Measurements from ENCODE around the gene TGFBR3. TPM values are rescaled to one million over a fixed set of nuclear protein-coding genes. Genes with fewer than 3 reads are reported as not detected.

TGFBR3 gene
- total RNA-seq, 4 donors from 2014 or later, result 37.3 to 61.7 (median 48.4) TPM

GRCh38 chr1:91799863-91800262, 86.1 kb downstream of the TGFBR3 start:
- ATAC-seq (no peak), DNase-seq (no peak)
- in situ Hi-C loops (cut with MboI; ENCODE audit: low sequenced_read_pairs in 4 of 4) (no loop called here), intact Hi-C loops (cut with DNase I; ENCODE audit: low total_unique reads) (loop anchor here (5.0 to 10.0 kb wide), 3 partner anchors 32 to 285 kb away; no protein-coding TSS in a partner anchor)
- no peaks in the 10 kb centered on the region for H3K36me3 ChIP-seq
- no peaks in the 10 kb centered on the region for H3K9me3 ChIP-seq
- peaks cover 70 to 77% of the 10 kb centered on the region in 2 donors for H3K4me1 ChIP-seq
- TF ChIP-seq POLR2A (IDR thresholded peaks at IDR 0.05) (no peak), CTCF (IDR thresholded peaks at IDR 0.05 in 4 of 5, conservative IDR thresholded peaks at IDR 0.05 in 1 of 5) (no peak)
- no peak overlapping the region for H3K4me3 ChIP-seq
- no peaks in the 10 kb centered on the region for H3K27me3 ChIP-seq
- peak overlapping the region in 3 of 4 donors; percentile 19 to 64 (median 40) for H3K27ac ChIP-seq

GRCh38 chr1:91799159-91799558, 86.8 kb downstream of the TGFBR3 start:
- no peak for ATAC-seq
- no peak for DNase-seq
- no peaks in the 10 kb centered on the region for H3K27me3 ChIP-seq
- no peak for TF ChIP-seq POLR2A (IDR thresholded peaks at IDR 0.05)
- peak in 1 of 5 experiments; percentile 29 for TF ChIP-seq CTCF (IDR thresholded peaks at IDR 0.05 in 4 of 5, conservative IDR thresholded peaks at IDR 0.05 in 1 of 5)
- H3K27ac ChIP-seq, result peak overlapping the region in 3 of 4 donors; percentile 19 to 64 (median 40)
- no peaks in the 10 kb centered on the region for H3K9me3 ChIP-seq
- in situ Hi-C loops (cut with MboI; ENCODE audit: low sequenced_read_pairs in 4 of 4) (no loop called here), intact Hi-C loops (cut with DNase I; ENCODE audit: low total_unique reads) (loop anchor here (5.0 to 10.0 kb wide), 3 partner anchors 33 to 284 kb away; no protein-coding TSS in a partner anchor)
- peaks cover 63 to 70% of the 10 kb centered on the region in 2 donors for H3K4me1 ChIP-seq
- H3K36me3 ChIP-seq, result no peaks in the 10 kb centered on the region
- H3K4me3 ChIP-seq, result no peak overlapping the region

GRCh38 chr1:91798740-91799139, 87.2 kb downstream of the TGFBR3 start:
- H3K36me3 ChIP-seq, result no peaks in the 10 kb centered on the region
- peak overlapping the region; percentile 19 to 64 (median 32) for H3K27ac ChIP-seq
- intact Hi-C loops (cut with DNase I; ENCODE audit: low total_unique reads) (loop anchor here (5.0 to 10.0 kb wide), 3 partner anchors 34 to 284 kb away; no protein-coding TSS in a partner anchor), in situ Hi-C loops (cut with MboI; ENCODE audit: low sequenced_read_pairs in 4 of 4) (no loop called here)
- no peak overlapping the region for H3K4me3 ChIP-seq
- no peaks in the 10 kb centered on the region for H3K9me3 ChIP-seq
- TF ChIP-seq POLR2A (IDR thresholded peaks at IDR 0.05) (no peak), CTCF (IDR thresholded peaks at IDR 0.05 in 4 of 5, conservative IDR thresholded peaks at IDR 0.05 in 1 of 5) (no peak)
- H3K27me3 ChIP-seq, result no peaks in the 10 kb centered on the region
- no peak for ATAC-seq
- H3K4me1 ChIP-seq, result peaks cover 62 to 66% of the 10 kb centered on the region in 2 donors
- DNase-seq, result no peak

- Histone ChIP-seq H3K4me3 (no peak overlapping the region), H3K4me1 (peaks cover 62 to 64% of the 10 kb centered on the region in 2 donors)
- intact Hi-C loops (cut with DNase I; ENCODE audit: low total_unique reads), result loop anchor here (5.0 to 10.0 kb wide), 3 partner anchors 34 to 283 kb away; no protein-coding TSS in a partner anchor
Measured at GRCh38 chr1:91798241-91798648, 87.7 kb downstream of the TGFBR3 start.

More at GRCh38 chr1:91798241-91798648, 87.7 kb downstream of the TGFBR3 start:
- Histone ChIP-seq H3K27me3 (no peaks in the 10 kb centered on the region), H3K36me3 (no peaks in the 10 kb centered on the region), H3K27ac (peak overlapping the region; percentile 19 to 64 (median 42)), H3K9me3 (no peaks in the 10 kb centered on the region)
- in situ Hi-C loops (cut with MboI; ENCODE audit: low sequenced_read_pairs in 4 of 4), result no loop called here
- DNase-seq (no peak), ATAC-seq (peak in 1 of 2 donors; percentile 39)
- TF ChIP-seq CTCF (IDR thresholded peaks at IDR 0.05 in 4 of 5, conservative IDR thresholded peaks at IDR 0.05 in 1 of 5) (no peak), POLR2A (IDR thresholded peaks at IDR 0.05) (no peak)

All from gastrocnemius medialis (tissue), 4 donors.